ACC112 (cell line): ENCODE data around the gene METTL15.

Source experiments
- H2AFZ ChIP-seq: fragments of 200-600 bp; sonication (generic); one replicate; pipeline ENCODE4 v1.6.0; 2017; ENCODE audit warnings: antibody characterized with exemption, low read length; ENCODE audit not compliant: unreplicated experiment
- H3K27ac ChIP-seq: fragments of 200-600 bp; sonication (generic); 2 replicates; pipeline ENCODE4 v1.5.1; 2014; ENCODE audit warnings: low read depth, mild to moderate bottlenecking, antibody characterized with exemption, low read length, moderate library complexity
- H3K27me3 ChIP-seq: fragments of 200-600 bp; sonication (generic); 2 replicates; pipeline ENCODE4 v1.6.1; 2014; ENCODE audit warnings: mild to moderate bottlenecking, antibody characterized with exemption, low read length, moderate library complexity, mixed read lengths; ENCODE audit not compliant: insufficient read depth
- H3K36me3 ChIP-seq: fragments of 200-600 bp; sonication (generic); 2 replicates; pipeline ENCODE4 v1.6.1; 2016; ENCODE audit warnings: mild to moderate bottlenecking, antibody characterized with exemption, low read length, moderate library complexity, mixed read lengths; ENCODE audit not compliant: insufficient read depth
- H3K4me1 ChIP-seq: fragments of 200-600 bp; sonication (generic); one replicate; pipeline ENCODE4 v1.6.1; 2016; ENCODE audit warnings: low read length, mixed read lengths; ENCODE audit not compliant: insufficient read depth, unreplicated experiment, control insufficient read depth
- H3K4me3 ChIP-seq: fragments of 200-600 bp; sonication (generic); 2 replicates; pipeline ENCODE4 v1.5.1; 2014; ENCODE audit warnings: mild to moderate bottlenecking, low read depth, low read length
- H3K79me2 ChIP-seq: fragments of 200-600 bp; sonication (generic); one replicate; pipeline ENCODE4 v1.6.0; 2016; ENCODE audit warnings: low read length; ENCODE audit not compliant: control insufficient read depth, unreplicated experiment, insufficient read depth

METTL15 gene

DNA sequence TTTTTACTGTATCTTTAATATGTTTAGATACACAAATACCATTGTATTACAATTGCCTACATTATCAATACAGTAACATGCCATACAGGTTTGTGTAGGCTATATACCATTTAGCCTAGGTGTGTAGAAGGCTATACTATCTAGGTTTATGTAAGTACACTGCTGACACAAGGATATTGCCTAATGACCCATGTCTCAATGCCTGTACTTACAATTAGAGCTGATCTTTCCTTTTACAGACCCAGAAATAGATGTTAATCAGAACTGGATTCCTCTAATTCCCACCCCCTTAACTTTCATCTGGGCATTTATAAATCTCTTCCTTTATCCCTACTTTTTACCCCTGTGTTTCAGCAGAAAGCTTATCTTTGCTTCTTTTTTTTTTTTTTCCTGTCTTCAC, 229.5 kb downstream of the METTL15 start:
- H2AFZ ChIP-seq, result no peak overlapping the region
- H3K36me3 ChIP-seq, result no peaks in the 10 kb centered on the region; the same call in 1 of the 2 replicates
- H3K27ac ChIP-seq, result no peak overlapping the region
- peaks cover 6% of the 10 kb centered on the region for H3K4me1 ChIP-seq
- no peaks in the 10 kb centered on the region for H3K27me3 ChIP-seq
- H3K4me3 ChIP-seq, result no peak overlapping the region
- no peaks in the 10 kb centered on the region for H3K79me2 ChIP-seq

- no peaks in the 10 kb centered on the region for H3K79me2 ChIP-seq
- H2AFZ ChIP-seq, result no peak overlapping the region
- no peak overlapping the region for H3K27ac ChIP-seq
- no peaks in the 10 kb centered on the region for H3K27me3 ChIP-seq
- H3K4me1 ChIP-seq, result peaks cover 13% of the 10 kb centered on the region
- H3K36me3 ChIP-seq, result no peaks in the 10 kb centered on the region; the same call in 1 of the 2 replicates
- no peak overlapping the region for H3K4me3 ChIP-seq
These were observed 230.2 kb downstream of the METTL15 start for GRCh38 chr11:28338371-28338770.

DNA sequence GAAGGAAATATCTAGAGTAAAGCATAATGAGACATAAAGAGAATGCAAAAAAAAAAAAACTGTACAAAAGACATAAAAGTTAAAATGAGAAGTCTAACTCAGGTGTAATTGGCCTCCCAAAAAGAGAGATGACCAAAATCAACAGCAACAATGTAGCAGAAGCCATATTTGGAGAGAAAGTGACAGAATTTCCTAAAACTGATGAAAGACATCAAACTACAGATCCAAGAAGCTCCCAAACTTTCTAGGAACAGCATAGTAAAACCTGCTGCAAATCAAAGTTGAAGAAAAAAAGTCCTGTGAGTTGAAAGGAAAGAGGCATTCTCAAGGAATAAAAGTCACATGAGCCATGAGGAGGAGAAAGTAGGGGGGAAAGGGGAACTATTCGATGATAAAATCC, 231.3 kb downstream of the METTL15 start:
- Histone ChIP-seq H3K36me3 (no peaks in the 10 kb centered on the region; the same call in 1 of the 2 replicates), H3K4me1 (peaks cover 20% of the 10 kb centered on the region), H3K27me3 (no peaks in the 10 kb centered on the region), H3K79me2 (no peaks in the 10 kb centered on the region), H2AFZ (no peak overlapping the region), H3K27ac (no peak overlapping the region), H3K4me3 (no peak overlapping the region)

DNA sequence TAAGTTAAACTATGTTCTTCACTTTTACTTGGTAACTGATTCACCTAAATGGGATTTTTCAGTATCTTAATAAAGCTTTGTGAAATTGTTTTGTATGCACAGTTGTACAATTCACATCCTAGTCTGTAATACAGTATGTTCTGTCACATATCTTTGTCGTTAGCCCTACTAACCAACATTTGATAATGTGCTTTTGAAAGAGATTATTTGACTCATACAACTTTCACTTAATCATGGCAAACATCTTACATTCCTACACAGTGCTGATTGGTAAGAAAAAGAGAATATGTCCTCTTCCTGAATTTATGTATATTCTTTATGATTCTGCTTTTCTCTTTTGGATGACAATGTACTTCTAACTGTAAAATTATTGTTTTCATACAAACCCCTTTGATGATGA, 234.5 kb downstream of the METTL15 start:
- H3K36me3 ChIP-seq, result no peaks in the 10 kb centered on the region; the same call in 1 of the 2 replicates
- H3K27me3 ChIP-seq, result no peaks in the 10 kb centered on the region
- H2AFZ ChIP-seq, result peak overlapping the region; percentile 57
- no peaks in the 10 kb centered on the region for H3K79me2 ChIP-seq
- no peak overlapping the region for H3K4me3 ChIP-seq
- peaks cover 22% of the 10 kb centered on the region for H3K4me1 ChIP-seq
- H3K27ac ChIP-seq, result peak overlapping the region; percentile 68

DNA sequence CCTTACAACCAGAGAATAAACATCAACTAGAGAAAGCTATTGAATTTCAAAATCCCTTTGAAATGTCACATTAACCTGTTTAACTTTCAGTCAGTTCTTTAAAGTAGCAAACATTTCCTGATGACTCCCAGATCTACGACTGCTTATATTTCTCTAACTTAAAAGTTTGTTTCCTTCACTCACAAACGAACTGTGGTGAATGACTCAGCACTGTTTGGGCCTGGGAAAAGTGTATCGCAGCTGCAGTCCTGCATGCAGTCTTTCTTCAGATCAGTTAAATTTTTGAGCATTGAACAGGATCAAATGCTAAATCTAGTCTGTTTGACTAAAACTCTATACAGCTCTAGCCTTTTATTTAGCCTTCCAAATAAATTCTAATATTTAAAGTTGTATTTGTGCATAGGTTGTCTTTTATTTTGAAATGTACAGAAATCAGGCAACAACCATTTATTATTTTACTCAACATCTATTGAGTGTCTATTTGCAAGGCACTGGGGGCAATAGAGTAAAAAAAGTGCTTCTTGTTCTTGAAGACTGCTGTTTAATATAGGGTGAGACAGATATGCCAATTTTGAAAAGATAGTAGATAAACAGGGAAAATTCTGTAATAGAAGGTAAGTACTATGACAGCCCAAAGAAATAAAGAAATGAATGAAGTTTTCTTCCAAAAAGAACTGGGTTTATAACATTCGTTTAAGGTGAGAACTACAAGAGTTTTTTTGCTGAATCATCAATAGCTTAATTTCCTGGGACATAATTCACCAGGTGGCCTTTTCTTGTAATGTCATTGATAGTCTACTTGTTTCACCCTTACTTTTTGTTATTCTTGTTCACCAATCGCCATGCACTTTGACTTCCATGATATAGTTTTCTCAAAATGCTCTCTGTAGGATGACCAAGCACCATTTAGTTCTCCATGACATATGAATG, 235.4 kb downstream of the METTL15 start:
- Histone ChIP-seq H3K4me1 (peaks cover 22% of the 10 kb centered on the region), H3K27me3 (no peaks in the 10 kb centered on the region), H2AFZ (peak overlapping the region; percentile 57), H3K4me3 (no peak overlapping the region), H3K36me3 (no peaks in the 10 kb centered on the region; the same call in 1 of the 2 replicates), H3K27ac (peak overlapping the region; percentile 68), H3K79me2 (no peaks in the 10 kb centered on the region)

GRCh38 chr11:28346209-28346608, 238.0 kb downstream of the METTL15 start:
- Histone ChIP-seq H3K27ac (no peak overlapping the region), H3K4me3 (no peak overlapping the region), H3K4me1 (peaks cover 22% of the 10 kb centered on the region), H2AFZ (no peak overlapping the region), H3K36me3 (no peaks in the 10 kb centered on the region), H3K79me2 (no peaks in the 10 kb centered on the region), H3K27me3 (no peaks in the 10 kb centered on the region)

- H3K79me2 ChIP-seq, result no peaks in the 10 kb centered on the region
- no peak overlapping the region for H3K27ac ChIP-seq
- H3K4me3 ChIP-seq, result no peak overlapping the region
These were observed 238.5 kb downstream of the METTL15 start for GRCh38 chr11:28346721-28347120.

DNA sequence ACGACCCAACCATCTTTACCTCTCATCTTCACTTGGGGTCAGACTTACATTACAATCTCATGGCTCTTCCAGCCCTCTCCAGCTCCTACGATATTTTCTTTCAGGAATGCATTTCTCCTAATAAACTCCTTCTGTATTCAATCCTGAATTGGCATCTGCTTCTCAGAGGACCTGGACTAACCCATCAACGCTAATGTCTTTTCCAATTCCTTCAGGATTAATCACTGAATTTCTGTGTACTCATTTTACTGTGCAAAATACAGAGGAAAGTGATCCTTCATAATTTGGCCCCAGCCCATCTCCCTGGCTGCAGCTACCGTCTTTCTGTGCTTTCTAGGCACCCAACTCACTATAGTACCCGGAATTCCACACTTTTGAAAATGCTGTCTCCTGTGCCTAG, 239.2 kb downstream of the METTL15 start:
- no peaks in the 10 kb centered on the region for H3K36me3 ChIP-seq
- H3K27ac ChIP-seq, result no peak overlapping the region
- peaks cover 22% of the 10 kb centered on the region for H3K4me1 ChIP-seq
- no peaks in the 10 kb centered on the region for H3K27me3 ChIP-seq
- H2AFZ ChIP-seq, result no peak overlapping the region
- no peaks in the 10 kb centered on the region for H3K79me2 ChIP-seq
- H3K4me3 ChIP-seq, result no peak overlapping the region

More at GRCh38 chr11:28346721-28347120, 238.5 kb downstream of the METTL15 start:
- Histone ChIP-seq H3K27me3 (no peaks in the 10 kb centered on the region), H3K36me3 (no peaks in the 10 kb centered on the region), H2AFZ (no peak overlapping the region), H3K4me1 (peaks cover 22% of the 10 kb centered on the region)

DNA sequence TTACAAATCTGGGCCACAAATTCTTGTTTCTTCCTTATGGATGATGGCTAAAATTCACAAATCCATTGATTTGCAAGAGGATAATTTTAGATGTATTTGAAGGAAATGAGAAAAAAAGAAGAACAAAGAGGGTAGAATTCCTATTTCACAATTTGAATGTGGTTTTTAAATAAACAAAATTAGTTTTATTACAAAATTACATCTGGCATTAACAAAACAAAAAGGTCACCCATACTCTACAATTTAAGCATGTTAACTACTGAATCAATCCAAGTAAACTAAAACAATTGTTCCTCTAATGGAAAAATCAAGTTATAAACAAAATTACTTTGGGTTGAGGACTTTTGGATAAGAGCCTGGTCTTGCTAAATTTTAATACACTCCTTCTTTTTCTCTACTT, 242.0 kb downstream of the METTL15 start:
- Histone ChIP-seq H2AFZ (no peak overlapping the region), H3K4me3 (no peak overlapping the region), H3K27me3 (no peaks in the 10 kb centered on the region), H3K79me2 (no peaks in the 10 kb centered on the region), H3K36me3 (no peaks in the 10 kb centered on the region), H3K4me1 (peaks cover 5% of the 10 kb centered on the region), H3K27ac (no peak overlapping the region)

DNA sequence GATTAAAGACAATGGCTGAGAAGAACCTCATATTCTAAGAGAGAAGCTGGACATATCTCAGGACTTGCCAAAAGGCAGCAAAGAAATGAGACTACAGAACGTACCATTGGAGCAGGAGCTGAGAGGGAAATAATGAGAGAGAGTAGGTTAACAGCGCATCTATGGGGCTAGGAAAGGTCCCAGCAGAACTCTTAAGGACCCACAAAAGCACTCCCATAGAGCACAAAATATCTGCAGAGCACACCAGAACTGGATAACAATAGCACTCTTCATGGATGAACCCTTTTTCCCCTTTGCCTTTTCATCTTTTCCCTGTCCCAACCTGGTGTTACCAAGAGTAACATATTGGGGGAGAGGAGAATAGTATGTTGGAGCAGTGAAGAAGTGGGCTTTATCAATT, 245.8 kb downstream of the METTL15 start:
- no peaks in the 10 kb centered on the region for H3K27me3 ChIP-seq
- no peak overlapping the region for H3K27ac ChIP-seq
- no peaks in the 10 kb centered on the region for H3K79me2 ChIP-seq

More for the DNA sequence above, 245.8 kb downstream of the METTL15 start:
- Histone ChIP-seq H3K4me1 (no peaks in the 10 kb centered on the region), H2AFZ (no peak overlapping the region), H3K36me3 (no peaks in the 10 kb centered on the region), H3K4me3 (no peak overlapping the region)
